ENCODE measurements around the gene THUMPD3. TPM values are rescaled to one million over a fixed set of nuclear protein-coding genes. Genes with fewer than 3 reads are reported as not detected.

THUMPD3 gene
- total and polyA plus RNA-seq, 2 donors from 2014 or later = 31.9 to 44.1 TPM

GRCh38 chr3:9402410-9403228 is 39.8 kb downstream of the THUMPD3 start:
- TF ChIP-seq, protein P1, sequence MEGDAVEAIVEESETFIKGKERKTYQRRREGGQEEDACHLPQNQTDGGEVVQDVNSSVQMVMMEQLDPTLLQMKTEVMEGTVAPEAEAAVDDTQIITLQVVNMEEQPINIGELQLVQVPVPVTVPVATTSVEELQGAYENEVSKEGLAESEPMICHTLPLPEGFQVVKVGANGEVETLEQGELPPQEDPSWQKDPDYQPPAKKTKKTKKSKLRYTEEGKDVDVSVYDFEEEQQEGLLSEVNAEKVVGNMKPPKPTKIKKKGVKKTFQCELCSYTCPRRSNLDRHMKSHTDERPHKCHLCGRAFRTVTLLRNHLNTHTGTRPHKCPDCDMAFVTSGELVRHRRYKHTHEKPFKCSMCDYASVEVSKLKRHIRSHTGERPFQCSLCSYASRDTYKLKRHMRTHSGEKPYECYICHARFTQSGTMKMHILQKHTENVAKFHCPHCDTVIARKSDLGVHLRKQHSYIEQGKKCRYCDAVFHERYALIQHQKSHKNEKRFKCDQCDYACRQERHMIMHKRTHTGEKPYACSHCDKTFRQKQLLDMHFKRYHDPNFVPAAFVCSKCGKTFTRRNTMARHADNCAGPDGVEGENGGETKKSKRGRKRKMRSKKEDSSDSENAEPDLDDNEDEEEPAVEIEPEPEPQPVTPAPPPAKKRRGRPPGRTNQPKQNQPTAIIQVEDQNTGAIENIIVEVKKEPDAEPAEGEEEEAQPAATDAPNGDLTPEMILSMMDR (IDR thresholded peaks at IDR 0.05; ENCODE audit: borderline replicate concordance, extremely low read depth, insufficient read depth) = no peak
- H3K27ac ChIP-seq (ENCODE audit: low read depth in 2 of 2, low read length in 2 of 2) = peak overlapping the region in 1 of 2 donors; percentile 0

DNA sequence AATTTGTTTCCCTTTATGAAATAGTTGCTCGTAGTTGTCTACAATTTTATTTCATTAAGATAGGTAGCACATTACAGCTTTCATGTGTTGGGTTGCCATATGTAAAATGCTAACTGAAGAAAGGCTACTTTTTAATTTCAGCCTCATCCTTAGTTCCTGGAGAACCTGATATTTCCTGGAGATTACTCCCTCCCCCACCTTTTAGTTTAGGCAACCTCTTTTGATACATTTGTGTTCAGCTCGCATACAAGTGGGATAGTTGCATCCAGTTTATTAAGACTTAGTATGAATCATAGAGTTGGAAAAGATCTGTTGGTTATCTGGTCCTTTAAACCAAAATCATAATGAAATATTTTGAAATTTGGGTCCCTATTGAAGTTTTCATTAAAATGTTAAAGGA is 40.6 kb downstream of the THUMPD3 start:
- Histone ChIP-seq H3K4me1 (ENCODE audit: control insufficient read depth in 2 of 3, insufficient read depth in 2 of 3, low read depth in 1 of 3, low read length in 3 of 3) (peaks cover 13 to 52% (median 36%) of the 10 kb centered on the region in 3 donors), H3K9ac (ENCODE audit: low read length in 3 of 3) (no peak overlapping the region), H3K27ac (ENCODE audit: low read depth in 2 of 2, low read length in 2 of 2) (no peak overlapping the region), H3K4me3 (ENCODE audit: low read length in 3 of 3) (peak overlapping the region in 1 of 3 donors; percentile 3), H3K9me3 (ENCODE audit: control insufficient read depth in 2 of 3, insufficient read depth in 1 of 3, low read length in 3 of 3) (no peaks in the 10 kb centered on the region), H3K27me3 (ENCODE audit: control insufficient read depth, insufficient read depth, low read length) (no peaks in the 10 kb centered on the region), H3K36me3 (ENCODE audit: control insufficient read depth in 2 of 3, insufficient read depth in 3 of 3, low read length in 3 of 3) (no peaks in the 10 kb centered on the region)
- intact Hi-C loops (cut with DNase I) = no loop called here
- FAIRE-seq = no peak
- TF ChIP-seq, protein P1 (IDR thresholded peaks at IDR 0.05; ENCODE audit: borderline replicate concordance, extremely low read depth, insufficient read depth) = no peak
- no peak for DNase-seq

More at GRCh38 chr3:9402410-9403228, 39.8 kb downstream of the THUMPD3 start:
- Histone ChIP-seq H3K4me1 (ENCODE audit: control insufficient read depth in 2 of 3, insufficient read depth in 2 of 3, low read depth in 1 of 3, low read length in 3 of 3) (peaks cover 13 to 52% (median 34%) of the 10 kb centered on the region in 3 donors), H3K36me3 (ENCODE audit: control insufficient read depth in 2 of 3, insufficient read depth in 3 of 3, low read length in 3 of 3) (no peaks in the 10 kb centered on the region), H3K9ac (ENCODE audit: low read length in 3 of 3) (no peak overlapping the region), H3K9me3 (ENCODE audit: control insufficient read depth in 2 of 3, insufficient read depth in 1 of 3, low read length in 3 of 3) (no peaks in the 10 kb centered on the region), H3K4me3 (ENCODE audit: low read length in 3 of 3) (peak overlapping the region in 1 of 3 donors; percentile 3), H3K27me3 (ENCODE audit: control insufficient read depth, insufficient read depth, low read length) (no peaks in the 10 kb centered on the region)
- intact Hi-C loops (cut with DNase I) = no loop called here
- FAIRE-seq (no peak), DNase-seq (peak in 4 of 5 donors; percentile 13 to 54 (median 44))

GRCh38 chr3:9404680-9405079 is 41.8 kb downstream of the THUMPD3 start:
- Histone ChIP-seq H3K9me3 (ENCODE audit: control insufficient read depth in 2 of 3, insufficient read depth in 1 of 3, low read length in 3 of 3) (no peaks in the 10 kb centered on the region), H3K36me3 (ENCODE audit: control insufficient read depth in 2 of 3, insufficient read depth in 3 of 3, low read length in 3 of 3) (no peaks in the 10 kb centered on the region), H3K27ac (ENCODE audit: low read depth in 2 of 2, low read length in 2 of 2) (peak overlapping the region in 1 of 2 donors; percentile 38), H3K4me1 (ENCODE audit: control insufficient read depth in 2 of 3, insufficient read depth in 2 of 3, low read depth in 1 of 3, low read length in 3 of 3) (peaks cover 13 to 52% (median 34%) of the 10 kb centered on the region in 3 donors), H3K4me3 (ENCODE audit: low read length in 3 of 3) (no peak overlapping the region), H3K9ac (ENCODE audit: low read length in 3 of 3) (no peak overlapping the region), H3K27me3 (ENCODE audit: control insufficient read depth, insufficient read depth, low read length) (no peaks in the 10 kb centered on the region)
- intact Hi-C loops (cut with DNase I) = no loop called here
- FAIRE-seq = no peak
- TF ChIP-seq, protein P1 (IDR thresholded peaks at IDR 0.05; ENCODE audit: borderline replicate concordance, extremely low read depth, insufficient read depth) = no peak
- DNase-seq = no peak
